ENCODE data around the gene NVL. TPM values are rescaled to one million over a fixed set of nuclear protein-coding genes. Genes with fewer than 3 reads are reported as not detected.

The NVL gene
- total and polyA plus RNA-seq, 2 of the 8 experiments (the other 6 are each of a cell fraction or from before 2014, with no cell fraction given): 22.7 to 45.8 TPM

- TF ChIP-seq POLR2A (IDR thresholded peaks at IDR 0.05; ENCODE audit: control extremely low read depth in 1 of 2, low read depth in 2 of 2, low read length in 2 of 2) (no peak), RXRA (IDR thresholded peaks at IDR 0.05; ENCODE audit: insufficient read depth, low read depth, low read length) (no peak), CEBPB (IDR thresholded peaks at IDR 0.05; ENCODE audit: low read depth, low read length) (no peak), TEAD4 (IDR thresholded peaks at IDR 0.05; ENCODE audit: low read depth, low read length) (no peak), ASH2L (IDR thresholded peaks at IDR 0.05; ENCODE audit: low read length) (no peak), POLR2AphosphoS5 (IDR thresholded peaks at IDR 0.05; ENCODE audit: low read depth, low read length) (no peak)
These were observed 148.5 kb downstream of the NVL start (continued) for GRCh38 chr1:224181453-224181810.

Measured in H1 (cell line).